Measurements from ENCODE around the gene SNX4.

Gene SNX4

GRCh38 chr3:125443923-125444322 is 76.1 kb downstream of the SNX4 start:
- no peak overlapping the region for H4K12ac ChIP-seq (ENCODE audit: low read depth, low read length)
- no peaks in the 10 kb centered on the region for H3K9me3 ChIP-seq (ENCODE audit: insufficient read depth, low read depth, low read length)
- H3K14ac ChIP-seq (ENCODE audit: low read length), result no peak overlapping the region
- no peaks in the 10 kb centered on the region for H3K79me1 ChIP-seq (ENCODE audit: low read length)
- H2BK12ac ChIP-seq (ENCODE audit: low read length), result no peak overlapping the region
- no peak overlapping the region for H3K23ac ChIP-seq (ENCODE audit: low read length)
- no peaks in the 10 kb centered on the region for H3K27me3 ChIP-seq (ENCODE audit: insufficient read depth, low read length)
- no peak overlapping the region for H2BK5ac ChIP-seq (ENCODE audit: low read depth, low read length, poor library complexity)
- no peak overlapping the region for H3K27ac ChIP-seq (ENCODE audit: low read depth, low read length)
- no peak overlapping the region for H3K9ac ChIP-seq (ENCODE audit: low read length)
- H3K4me3 ChIP-seq (ENCODE audit: low read depth, low read length), result no peak overlapping the region
- H4K8ac ChIP-seq (ENCODE audit: low read depth, low read length), result no peak overlapping the region
- no peaks in the 10 kb centered on the region for H3K4me1 ChIP-seq (ENCODE audit: control insufficient read depth in 1 of 2, insufficient read depth in 2 of 2, low read length in 2 of 2)
- H2BK120ac ChIP-seq (ENCODE audit: insufficient read depth, low read length, poor library complexity), result no peak overlapping the region
- H2AK5ac ChIP-seq (ENCODE audit: low read length), result no peak overlapping the region
- H3K36me3 ChIP-seq (ENCODE audit: control insufficient read depth in 1 of 2, insufficient read depth in 2 of 2, low read length in 2 of 2), result peaks cover 7 to 11% of the 10 kb centered on the region in 2 experiments
- peak; percentile 23 to 82 for DNase-seq
- H3K79me2 ChIP-seq (ENCODE audit: control insufficient read depth, insufficient read depth, low read length, poor library complexity), result no peaks in the 10 kb centered on the region
- no peak overlapping the region for H2AFZ ChIP-seq (ENCODE audit: insufficient read depth, low read length, poor library complexity)
- no CpG with 5 or more reads among the region's 1 CpG for WGBS (ENCODE audit: extremely low coverage, insufficient coverage, insufficient read length)
- H3K4ac ChIP-seq (ENCODE audit: low read depth, low read length), result no peak overlapping the region
- no peak overlapping the region for H3K18ac ChIP-seq (ENCODE audit: low read length)
- H4K91ac ChIP-seq (ENCODE audit: low read depth, low read length), result no peak overlapping the region
- no peak overlapping the region for H3K4me2 ChIP-seq (ENCODE audit: low read length)

DNA sequence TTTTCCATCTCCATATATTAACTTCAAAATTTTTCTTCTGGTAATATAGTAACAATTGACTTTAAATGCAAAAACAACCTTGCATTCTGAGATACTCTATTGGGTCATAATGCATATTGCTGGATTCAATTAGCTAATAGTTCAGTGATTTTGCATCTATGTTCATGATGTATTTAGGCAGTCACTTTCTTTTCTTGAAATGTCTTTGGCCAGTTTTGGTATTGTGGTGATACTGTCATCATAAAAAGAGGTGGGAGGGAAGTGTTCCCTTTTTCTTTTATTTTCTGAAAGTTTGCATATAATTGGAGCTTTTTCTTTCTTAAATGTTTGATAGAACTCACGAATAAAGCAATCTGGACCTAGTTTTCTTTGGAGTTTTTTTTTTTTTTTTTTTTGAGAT is 77.5 kb downstream of the SNX4 start:
- Histone ChIP-seq H3K27ac (ENCODE audit: low read depth, low read length) (no peak overlapping the region), H3K9me3 (ENCODE audit: insufficient read depth, low read depth, low read length) (no peaks in the 10 kb centered on the region), H3K79me2 (ENCODE audit: control insufficient read depth, insufficient read depth, low read length, poor library complexity) (no peaks in the 10 kb centered on the region), H3K18ac (ENCODE audit: low read length) (no peak overlapping the region), H3K14ac (ENCODE audit: low read length) (no peak overlapping the region), H2BK120ac (ENCODE audit: insufficient read depth, low read length, poor library complexity) (no peak overlapping the region), H4K12ac (ENCODE audit: low read depth, low read length) (no peak overlapping the region), H3K4me2 (ENCODE audit: low read length) (no peak overlapping the region), H3K4me3 (ENCODE audit: low read depth, low read length) (no peak overlapping the region), H3K9ac (ENCODE audit: low read length) (no peak overlapping the region), H3K4ac (ENCODE audit: low read depth, low read length) (no peak overlapping the region), H3K27me3 (ENCODE audit: insufficient read depth, low read length) (no peaks in the 10 kb centered on the region), H2BK12ac (ENCODE audit: low read length) (no peak overlapping the region), H4K91ac (ENCODE audit: low read depth, low read length) (no peak overlapping the region), H3K79me1 (ENCODE audit: low read length) (no peaks in the 10 kb centered on the region), H4K8ac (ENCODE audit: low read depth, low read length) (no peak overlapping the region), H2AK5ac (ENCODE audit: low read length) (no peak overlapping the region), H3K23ac (ENCODE audit: low read length) (no peak overlapping the region), H3K4me1 (ENCODE audit: control insufficient read depth in 1 of 2, insufficient read depth in 2 of 2, low read length in 2 of 2) (no peaks in the 10 kb centered on the region), H2BK5ac (ENCODE audit: low read depth, low read length, poor library complexity) (no peak overlapping the region), H2AFZ (ENCODE audit: insufficient read depth, low read length, poor library complexity) (no peak overlapping the region), H3K36me3 (ENCODE audit: control insufficient read depth in 1 of 2, insufficient read depth in 2 of 2, low read length in 2 of 2) (peaks cover 0 to 6% of the 10 kb centered on the region in 2 experiments)
- WGBS (ENCODE audit: extremely low coverage, insufficient coverage, insufficient read length), result no CpG with 5 or more reads among the region's 1 CpG
- DNase-seq, result no peak

- Histone ChIP-seq H2AK5ac (ENCODE audit: low read length) (no peak overlapping the region), H3K9ac (ENCODE audit: low read length) (no peak overlapping the region), H2BK5ac (ENCODE audit: low read depth, low read length, poor library complexity) (no peak overlapping the region), H3K4me2 (ENCODE audit: low read length) (no peak overlapping the region), H2BK120ac (ENCODE audit: insufficient read depth, low read length, poor library complexity) (no peak overlapping the region), H3K4me3 (ENCODE audit: low read depth, low read length) (no peak overlapping the region), H3K14ac (ENCODE audit: low read length) (no peak overlapping the region), H3K18ac (ENCODE audit: low read length) (no peak overlapping the region), H4K12ac (ENCODE audit: low read depth, low read length) (no peak overlapping the region), H3K4me1 (ENCODE audit: control insufficient read depth in 1 of 2, insufficient read depth in 2 of 2, low read length in 2 of 2) (no peaks in the 10 kb centered on the region), H3K79me1 (ENCODE audit: low read length) (no peaks in the 10 kb centered on the region), H3K9me3 (ENCODE audit: insufficient read depth, low read depth, low read length) (no peaks in the 10 kb centered on the region), H3K4ac (ENCODE audit: low read depth, low read length) (no peak overlapping the region), H4K8ac (ENCODE audit: low read depth, low read length) (no peak overlapping the region), H2BK12ac (ENCODE audit: low read length) (no peak overlapping the region), H2AFZ (ENCODE audit: insufficient read depth, low read length, poor library complexity) (no peak overlapping the region), H3K23ac (ENCODE audit: low read length) (no peak overlapping the region), H3K27ac (ENCODE audit: low read depth, low read length) (no peak overlapping the region), H3K79me2 (ENCODE audit: control insufficient read depth, insufficient read depth, low read length, poor library complexity) (no peaks in the 10 kb centered on the region), H4K91ac (ENCODE audit: low read depth, low read length) (no peak overlapping the region), H3K36me3 (ENCODE audit: control insufficient read depth in 1 of 2, insufficient read depth in 2 of 2, low read length in 2 of 2) (peaks cover 0 to 6% of the 10 kb centered on the region in 2 experiments), H3K27me3 (ENCODE audit: insufficient read depth, low read length) (no peaks in the 10 kb centered on the region)
- DNase-seq, result no peak
- WGBS (ENCODE audit: extremely low coverage, insufficient coverage, insufficient read length), result no CpG with 5 or more reads among the region's 2 CpGs
These were observed 79.0 kb downstream of the SNX4 start for GRCh38 chr3:125440970-125441369.

GRCh38 chr3:125440559-125440955 is 79.4 kb downstream of the SNX4 start:
- Histone ChIP-seq H3K4me1 (ENCODE audit: control insufficient read depth in 1 of 2, insufficient read depth in 2 of 2, low read length in 2 of 2) (no peaks in the 10 kb centered on the region), H4K12ac (ENCODE audit: low read depth, low read length) (no peak overlapping the region), H3K14ac (ENCODE audit: low read length) (no peak overlapping the region), H2BK5ac (ENCODE audit: low read depth, low read length, poor library complexity) (no peak overlapping the region), H3K4me2 (ENCODE audit: low read length) (no peak overlapping the region), H3K4ac (ENCODE audit: low read depth, low read length) (no peak overlapping the region), H4K91ac (ENCODE audit: low read depth, low read length) (no peak overlapping the region), H3K18ac (ENCODE audit: low read length) (no peak overlapping the region), H3K4me3 (ENCODE audit: low read depth, low read length) (no peak overlapping the region), H3K79me2 (ENCODE audit: control insufficient read depth, insufficient read depth, low read length, poor library complexity) (no peaks in the 10 kb centered on the region), H3K27ac (ENCODE audit: low read depth, low read length) (no peak overlapping the region), H3K9me3 (ENCODE audit: insufficient read depth, low read depth, low read length) (no peaks in the 10 kb centered on the region), H2BK120ac (ENCODE audit: insufficient read depth, low read length, poor library complexity) (no peak overlapping the region), H3K79me1 (ENCODE audit: low read length) (no peaks in the 10 kb centered on the region), H2AK5ac (ENCODE audit: low read length) (no peak overlapping the region), H3K36me3 (ENCODE audit: control insufficient read depth in 1 of 2, insufficient read depth in 2 of 2, low read length in 2 of 2) (peaks cover 0 to 3% of the 10 kb centered on the region in 2 experiments), H2BK12ac (ENCODE audit: low read length) (no peak overlapping the region), H3K27me3 (ENCODE audit: insufficient read depth, low read length) (no peaks in the 10 kb centered on the region), H2AFZ (ENCODE audit: insufficient read depth, low read length, poor library complexity) (no peak overlapping the region), H3K9ac (ENCODE audit: low read length) (no peak overlapping the region), H3K23ac (ENCODE audit: low read length) (no peak overlapping the region), H4K8ac (ENCODE audit: low read depth, low read length) (no peak overlapping the region)
- WGBS (ENCODE audit: extremely low coverage, insufficient coverage, insufficient read length), result no CpG with 5 or more reads among the region's 3 CpGs
- DNase-seq, result no peak

All from trophoblast cell (in vitro differentiated cells and primary cell).